HUES6 (cell line): ENCODE data around the gene ADAMTS20.
"Not testable (repeated sequence)": the region's sequence is repeated elsewhere in the genome, so short reads cannot be mapped to it uniquely, and the experiment has no call there.

Experiments
- H3K27ac ChIP-seq: 2 replicates; pipeline ENCODE4 v1.7.0; 2013; ENCODE audit warnings: low read depth, mild to moderate bottlenecking, low read length, inconsistent platforms
- H3K27me3 ChIP-seq: 2 replicates; pipeline ENCODE4 v1.6.1; 2013; ENCODE audit warnings: low read length; ENCODE audit not compliant: control insufficient read depth, insufficient read depth
- H3K36me3 ChIP-seq: 2 replicates; pipeline ENCODE4 v1.6.1; 2013; ENCODE audit warnings: low read length; ENCODE audit not compliant: control insufficient read depth, insufficient read depth
- H3K4me1 ChIP-seq: 2 replicates; pipeline ENCODE4 v1.6.1; 2013; ENCODE audit warnings: low read length; ENCODE audit not compliant: control insufficient read depth, insufficient read depth
- H3K4me3 ChIP-seq: 2 replicates; pipeline ENCODE4 v1.5.1; 2013; ENCODE audit warnings: low read depth, low read length
- H3K9ac ChIP-seq: one replicate; pipeline ENCODE4 v1.6.1; 2013; ENCODE audit warnings: mild to moderate bottlenecking, low read length
- H3K9me3 ChIP-seq: 2 replicates; pipeline ENCODE4 v1.6.1; 2013; ENCODE audit warnings: low read depth, low read length; ENCODE audit not compliant: control insufficient read depth, insufficient read depth

ADAMTS20 gene

GRCh38 chr12:43361031-43361710 lies 190.8 kb downstream of the ADAMTS20 start:
- Histone ChIP-seq H3K36me3 (no peaks in the 10 kb centered on the region), H3K4me3 (no peak overlapping the region), H3K27me3 (no peaks in the 10 kb centered on the region), H3K4me1 (peaks cover 2% of the 10 kb centered on the region; the same call in 1 of the 2 replicates), H3K9me3 (peaks cover 3% of the 10 kb centered on the region; the same call in 1 of the 2 replicates), H3K27ac (no peak overlapping the region), H3K9ac (no peak overlapping the region)

GRCh38 chr12:43360001-43360400 lies 192.0 kb downstream of the ADAMTS20 start:
- H3K27ac ChIP-seq, H3K27me3 ChIP-seq, H3K9me3 ChIP-seq, H3K36me3 ChIP-seq, H3K9ac ChIP-seq, H3K4me3 ChIP-seq, H3K4me1 ChIP-seq: not testable (repeated sequence)

GRCh38 chr12:43357141-43357540 lies 194.9 kb downstream of the ADAMTS20 start:
- Histone ChIP-seq H3K27ac (no peak overlapping the region), H3K9ac (no peak overlapping the region), H3K4me3 (no peak overlapping the region), H3K9me3 (no peaks in the 10 kb centered on the region; the same call in 1 of the 2 replicates), H3K27me3 (no peaks in the 10 kb centered on the region), H3K36me3 (no peaks in the 10 kb centered on the region), H3K4me1 (no peaks in the 10 kb centered on the region)

DNA sequence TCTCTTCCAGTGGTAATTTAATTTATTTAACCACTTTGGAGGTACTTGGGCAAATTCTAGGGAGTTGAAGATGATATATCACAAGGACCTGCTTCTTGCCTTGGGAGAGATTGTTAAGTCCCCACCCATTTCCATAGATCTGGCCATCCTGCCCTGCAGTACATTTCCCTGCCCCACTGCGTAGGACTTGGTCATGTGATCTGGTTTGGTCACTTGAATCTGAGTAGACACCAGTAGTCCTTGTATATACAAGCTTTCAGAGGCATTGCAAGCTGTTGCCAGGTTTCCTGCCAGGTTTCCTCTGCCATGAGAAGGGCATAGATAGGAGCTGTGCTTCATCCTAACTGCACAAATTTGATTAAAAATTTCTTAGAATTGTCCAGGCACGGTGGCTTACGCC lies 200.0 kb downstream of the ADAMTS20 start:
- H3K9me3 ChIP-seq, result no peaks in the 10 kb centered on the region
- H3K4me1 ChIP-seq, result no peaks in the 10 kb centered on the region
- no peaks in the 10 kb centered on the region for H3K36me3 ChIP-seq
- H3K27me3 ChIP-seq, result no peaks in the 10 kb centered on the region
- H3K9ac ChIP-seq, result no peak overlapping the region
- H3K4me3 ChIP-seq, result no peak overlapping the region
- H3K27ac ChIP-seq, result no peak overlapping the region

DNA sequence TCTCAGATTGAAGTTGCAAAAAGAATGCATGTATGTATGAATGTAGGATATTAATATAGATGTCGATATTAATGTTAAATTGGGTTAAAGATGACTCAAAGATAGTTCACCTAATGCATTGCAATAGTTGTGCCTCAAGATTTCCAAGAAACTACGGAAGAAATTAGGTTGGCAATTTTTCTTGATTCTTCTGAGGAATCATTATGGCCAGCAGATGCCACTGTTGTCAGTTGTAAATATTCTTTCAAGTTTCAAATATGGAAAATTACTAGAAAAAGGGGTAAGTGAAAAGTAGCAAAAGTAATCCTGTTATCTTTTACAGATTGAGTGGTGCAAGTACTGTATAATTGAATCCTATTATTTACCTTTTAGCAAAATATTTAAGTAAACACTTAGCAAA lies 202.1 kb downstream of the ADAMTS20 start:
- Histone ChIP-seq H3K36me3 (no peaks in the 10 kb centered on the region), H3K4me1 (no peaks in the 10 kb centered on the region), H3K27me3 (no peaks in the 10 kb centered on the region), H3K4me3 (no peak overlapping the region), H3K27ac (no peak overlapping the region), H3K9me3 (peaks cover 13% of the 10 kb centered on the region), H3K9ac (no peak overlapping the region)

DNA sequence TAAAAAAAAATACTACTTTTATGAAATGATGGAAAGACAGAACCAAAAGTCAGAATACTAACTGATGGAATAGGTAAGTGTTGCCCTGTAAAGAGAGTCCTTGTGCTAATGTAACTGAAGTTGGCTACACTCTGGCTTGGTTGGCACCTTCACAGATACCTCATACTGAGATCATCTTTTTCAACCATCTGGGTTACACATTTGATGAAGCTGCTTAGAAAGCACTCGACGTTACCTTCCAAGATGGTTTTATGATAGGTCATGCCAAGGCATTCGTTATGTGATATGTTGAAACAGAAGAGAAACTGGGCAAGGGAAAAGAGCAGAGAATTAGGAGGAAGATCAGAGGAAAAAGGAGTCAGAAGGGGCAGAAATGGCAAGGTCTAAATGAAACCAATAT lies 203.8 kb downstream of the ADAMTS20 start:
- no peak overlapping the region for H3K9ac ChIP-seq
- no peaks in the 10 kb centered on the region for H3K36me3 ChIP-seq
- no peaks in the 10 kb centered on the region for H3K4me1 ChIP-seq
- H3K9me3 ChIP-seq, result peaks cover 29% of the 10 kb centered on the region
- no peaks in the 10 kb centered on the region for H3K27me3 ChIP-seq
- H3K27ac ChIP-seq, result no peak overlapping the region
- H3K4me3 ChIP-seq, result no peak overlapping the region

GRCh38 chr12:43347026-43347425 lies 205.0 kb downstream of the ADAMTS20 start:
- Histone ChIP-seq H3K4me3 (no peak overlapping the region), H3K9ac (no peak overlapping the region), H3K27me3 (no peaks in the 10 kb centered on the region), H3K4me1 (no peaks in the 10 kb centered on the region), H3K9me3 (peaks cover 33% of the 10 kb centered on the region), H3K36me3 (no peaks in the 10 kb centered on the region), H3K27ac (no peak overlapping the region)

GRCh38 chr12:43345023-43345422 lies 207.0 kb downstream of the ADAMTS20 start:
- Histone ChIP-seq H3K36me3 (no peaks in the 10 kb centered on the region), H3K4me1 (no peaks in the 10 kb centered on the region), H3K9me3 (peaks cover 33% of the 10 kb centered on the region), H3K9ac (no peak overlapping the region), H3K27me3 (no peaks in the 10 kb centered on the region), H3K27ac (no peak overlapping the region), H3K4me3 (no peak overlapping the region)

DNA sequence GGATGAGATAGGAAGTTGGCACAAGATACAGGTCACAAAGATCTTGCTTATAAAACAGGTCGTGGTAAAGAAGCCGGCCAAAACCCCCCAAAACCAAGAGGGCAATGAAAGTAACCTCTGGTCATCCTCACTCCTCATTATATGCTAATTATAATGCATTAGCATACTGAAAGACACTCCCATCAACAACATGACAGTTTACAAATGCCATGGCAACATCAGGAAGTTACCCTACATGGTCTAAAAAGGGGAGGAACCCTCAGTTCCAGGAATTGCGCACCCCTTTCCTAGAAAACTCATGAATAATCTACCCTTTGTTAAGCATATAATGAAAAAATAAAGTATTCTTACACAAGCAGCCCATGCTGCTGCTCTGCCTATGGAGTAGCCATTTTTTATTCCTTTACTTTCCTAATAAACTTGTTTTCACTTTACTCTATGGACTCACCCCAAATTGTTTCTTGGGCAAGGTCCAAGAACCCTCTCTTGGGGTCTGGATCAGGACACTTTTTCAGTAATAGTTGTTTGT lies 210.2 kb downstream of the ADAMTS20 start:
- H3K4me1 ChIP-seq, H3K27ac ChIP-seq, H3K4me3 ChIP-seq, H3K9ac ChIP-seq, H3K36me3 ChIP-seq, H3K27me3 ChIP-seq: not testable (repeated sequence)
- H3K9me3 ChIP-seq, result peaks cover 33% of the 10 kb centered on the region

DNA sequence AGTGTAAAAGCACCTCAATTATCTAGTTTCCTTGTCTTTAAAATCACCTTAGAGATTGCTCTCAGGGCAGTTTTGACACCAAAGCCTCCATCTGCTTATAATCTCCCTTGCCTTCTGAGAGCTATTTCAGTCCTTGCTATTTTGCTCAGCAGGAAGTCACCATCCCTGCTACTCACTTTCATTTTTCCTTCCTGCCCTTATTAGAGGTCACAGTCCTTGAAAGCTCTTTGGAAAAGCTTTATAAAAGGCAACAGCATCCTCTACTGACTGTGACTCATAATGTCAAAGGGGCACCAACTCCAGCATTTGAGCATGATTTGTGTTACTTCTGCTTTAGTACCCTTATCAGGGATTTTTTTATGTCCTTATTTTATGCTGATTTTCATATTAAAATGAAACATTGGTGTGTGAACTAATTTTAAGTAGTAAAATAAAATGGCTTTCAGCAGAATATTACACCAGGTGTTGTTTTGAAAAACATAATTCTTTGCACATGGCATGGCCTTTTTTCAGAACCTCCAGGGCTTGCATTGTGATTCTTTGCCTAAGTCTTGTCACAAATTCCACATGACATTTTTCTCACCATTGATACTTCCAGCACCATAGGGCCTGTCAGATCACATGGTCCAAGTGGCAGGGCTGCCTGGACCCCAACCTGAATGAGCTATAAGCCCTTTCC lies 213.0 kb downstream of the ADAMTS20 start:
- Histone ChIP-seq H3K4me1 (peaks cover 9% of the 10 kb centered on the region), H3K4me3 (no peak overlapping the region), H3K27ac (no peak overlapping the region), H3K9ac (no peak overlapping the region), H3K27me3 (no peaks in the 10 kb centered on the region), H3K36me3 (no peaks in the 10 kb centered on the region), H3K9me3 (peaks cover 11% of the 10 kb centered on the region)

GRCh38 chr12:43337571-43338444 lies 214.2 kb downstream of the ADAMTS20 start:
- peaks cover 9% of the 10 kb centered on the region for H3K4me1 ChIP-seq
- no peak overlapping the region for H3K9ac ChIP-seq
- no peaks in the 10 kb centered on the region for H3K36me3 ChIP-seq
- H3K4me3 ChIP-seq, result no peak overlapping the region
- H3K27ac ChIP-seq, result no peak overlapping the region
- no peaks in the 10 kb centered on the region for H3K27me3 ChIP-seq
- H3K9me3 ChIP-seq, result no peaks in the 10 kb centered on the region
